HCT116 (cell line): ENCODE results near the gene AQP1. TPM values are rescaled to one million over a fixed set of nuclear protein-coding genes. Genes with fewer than 3 reads are reported as not detected.

ENCODE experiments used
- ATAC-seq: fragments of 200-7000 bp; cut with Tn5 transposase; 2 replicates; pipeline ENCODE4 v1.9.1; 2020; ENCODE audit warnings: mild to moderate bottlenecking, moderate library complexity
- BruUV-seq: library from RNA; stranded (reverse); fragments of 400-500 nt; replicated peaks from 2 replicates; lab custom pipeline; 2021; lab: Mats Ljungman, UMichigan
- CTCF ChIA-PET: fragments of 300-600 bp; sonication (Branson Sonifier 250); formaldehyde crosslinking; loops from one replicate; lab custom pipeline; 2021; ENCODE audit warnings: antibody characterized with exemption; lab: Charles Lee
- POLR2A ChIA-PET: fragments of 300-600, 350-600 bp; sonication (Branson Sonifier 250); formaldehyde crosslinking; loops from one replicate; lab custom pipeline; 2021; ENCODE audit warnings: antibody characterized with exemption; lab: Charles Lee
- RAD21 ChIA-PET, 2 experiments: fragments of 300-600 bp; sonication (Branson Sonifier 250); formaldehyde crosslinking; loops; one replicate each; lab custom pipeline; 2023; ENCODE audit warnings: low total read pairs in 2 of 2; ENCODE audit not compliant: uncharacterized antibody in 2 of 2, unreplicated experiment in 2 of 2, low non-redundant PET in 1 of 2; lab: Charles Lee
- DNase-seq: peaks from one replicate; pipeline ENCODE4 v3.0.0-alpha.2; 2010; ENCODE audit warnings: low read depth, low spot score
- H2AFZ ChIP-seq: fragments of 200-600 bp; shearing (Covaris generic), sonication (generic); 2 replicates; pipeline ENCODE4 v1.6.1; 2017; ENCODE audit warnings: low read depth, mixed run types, mixed read lengths, antibody characterized with exemption, low read length; ENCODE audit not compliant: poor library complexity, severe bottlenecking
- H3K27ac ChIP-seq: 2 replicates; pipeline ENCODE4 v1.5.1; 2012; ENCODE audit warnings: low read depth, low read length
- H3K27me3 ChIP-seq: fragments of 200-600 bp; sonication (generic); 2 replicates; pipeline ENCODE4 v1.6.1; 2016; ENCODE audit warnings: mixed run types, low read length, mixed read lengths; ENCODE audit not compliant: insufficient read depth
- H3K36me3 ChIP-seq, 2 experiments: fragments of 200-500 bp in 1 of 2; fragments of 200-600 bp in 1 of 2; sonication (Bioruptor generic) in 1 of 2; sonication (generic) in 1 of 2; 2 replicates each; pipeline versions ENCODE4 v1.5.1 to v1.6.1; 2014 to 2016; ENCODE audit warnings: low read length in 2 of 2, inconsistent platforms in 1 of 2, mixed read lengths in 1 of 2, mixed run types in 1 of 2; ENCODE audit not compliant: insufficient read depth in 2 of 2, control insufficient read depth in 1 of 2
- H3K4me1 ChIP-seq, 2 experiments: fragments of 200-600 bp in 1 of 2; sonication (generic) in 1 of 2; 2 replicates each; pipeline versions ENCODE4 v1.5.1 to v1.6.1; 2012 to 2017; ENCODE audit warnings: low read length in 2 of 2, inconsistent platforms in 1 of 2, mild to moderate bottlenecking in 1 of 2, mixed read lengths in 1 of 2, mixed run types in 1 of 2, moderate library complexity in 1 of 2; ENCODE audit not compliant: insufficient read depth in 2 of 2, control insufficient read depth in 1 of 2
- H3K4me2 ChIP-seq: fragments of 200-600 bp; sonication (generic); 2 replicates; pipeline ENCODE4 v1.6.1; 2017; ENCODE audit warnings: mixed run types, low read length, mixed read lengths
- H3K4me3 ChIP-seq, 2 experiments: fragments of 200-600 bp in 1 of 2; sonication (generic) in 1 of 2; replicated peaks in 1 of 2; 2 replicates each; pipeline ENCODE4 v1.5.1; 2011 to 2016; ENCODE audit warnings: low read length in 2 of 2, control low read depth in 1 of 2, low read depth in 1 of 2, mild to moderate bottlenecking in 1 of 2, mixed read lengths in 1 of 2, mixed run types in 1 of 2
- H3K79me2 ChIP-seq: fragments of 200-600 bp; sonication (generic); 2 replicates; pipeline ENCODE4 v1.6.1; 2017; ENCODE audit warnings: mild to moderate bottlenecking, mixed run types, low read length, moderate library complexity, mixed read lengths; ENCODE audit not compliant: insufficient read depth
- H3K9ac ChIP-seq: fragments of 200-600 bp; sonication (generic); 2 replicates; pipeline ENCODE4 v1.6.1; 2016; ENCODE audit warnings: low read length, mixed read lengths
- H3K9me2 ChIP-seq: fragments of 200-600 bp; sonication (generic), shearing (Covaris generic); 2 replicates; pipeline ENCODE4 v1.6.1; 2017; ENCODE audit warnings: mixed run types, mild to moderate bottlenecking, moderate library complexity; ENCODE audit not compliant: insufficient read depth
- H3K9me3 ChIP-seq, 2 experiments: fragments of 200-500 bp in 1 of 2; fragments of 200-600 bp in 1 of 2; sonication (Bioruptor generic) in 1 of 2; sonication (generic) in 1 of 2; 2 replicates each; pipeline ENCODE4 v1.6.1; 2014 to 2017; ENCODE audit warnings: low read length in 2 of 2, mixed read lengths in 2 of 2, inconsistent platforms in 1 of 2, low read depth in 1 of 2, mild to moderate bottlenecking in 1 of 2, mixed run types in 1 of 2, moderate library complexity in 1 of 2; ENCODE audit not compliant: control insufficient read depth in 1 of 2, insufficient read depth in 1 of 2
- H4K20me1 ChIP-seq: fragments of 200-600 bp; sonication (generic), shearing (Covaris generic); 2 replicates; pipeline ENCODE4 v1.6.1; 2017; ENCODE audit warnings: mixed run types, mild to moderate bottlenecking, moderate library complexity; ENCODE audit not compliant: insufficient read depth
- CBX3 ChIP-seq: IDR thresholded peaks from 2 replicates; pipeline ENCODE4 v1.6.1; 2012; ENCODE audit warnings: low read depth
- EZH2 ChIP-seq: fragments of 200-600 bp; sonication (generic); IDR thresholded peaks from 2 replicates; pipeline ENCODE4 v1.6.1; 2017; ENCODE audit warnings: antibody characterized with exemption, mixed run types
- EZH2phosphoT487 ChIP-seq: fragments of 200-600 bp; IDR thresholded peaks from 2 replicates; pipeline ENCODE4 v1.6.1; 2018; ENCODE audit warnings: antibody characterized with exemption, borderline replicate concordance
- FOSL1 ChIP-seq: IDR thresholded peaks from 2 replicates; pipeline ENCODE4 v1.6.1; 2012; ENCODE audit warnings: low read depth
- POLR2A ChIP-seq: IDR thresholded peaks from 2 replicates; pipeline ENCODE4 v1.7.0; 2011; ENCODE audit warnings: borderline replicate concordance; ENCODE audit not compliant: insufficient read depth, insufficient read length; ENCODE audit errors: extremely low read depth
- POLR2AphosphoS5 ChIP-seq: IDR thresholded peaks from 2 replicates; pipeline ENCODE4 v1.6.1; 2011; ENCODE audit warnings: mild to moderate bottlenecking, low read depth, low read length, moderate library complexity
- RAD21 ChIP-seq: IDR thresholded peaks from 2 replicates; pipeline ENCODE4 v1.6.1; 2012; ENCODE audit warnings: low read depth, mild to moderate bottlenecking
- SIN3A ChIP-seq: IDR thresholded peaks from 2 replicates; pipeline ENCODE4 v1.6.1; 2012; ENCODE audit warnings: low read depth
- TCF7L2 ChIP-seq: IDR thresholded peaks from 2 replicates; pipeline ENCODE4 v1.7.0; 2011; ENCODE audit warnings: borderline replicate concordance, inconsistent platforms; ENCODE audit not compliant: insufficient read depth, insufficient read length; ENCODE audit errors: extremely low read depth
- ZFX ChIP-seq: fragments of 450-650 bp; IDR thresholded peaks from 2 replicates; pipeline ENCODE4 v1.6.1; 2017
- ZNF274 ChIP-seq: fragments of 200-500 bp; sonication (Bioruptor generic); IDR thresholded peaks from 2 replicates; pipeline ENCODE4 v1.6.1; 2014; ENCODE audit warnings: mild to moderate bottlenecking, low read depth, low read length, inconsistent platforms
- intact Hi-C: fragments of 100-400 bp; cut with micrococcal nuclease; formaldehyde crosslinking; loops from 2 replicates; pipeline ENCODE4 v1.10.0; 2022
- total RNA-seq: library from RNA; stranded (reverse); gene quantifications from one replicate; pipeline ENCODE4 v1.2.1, GENCODE V29; 2021; ENCODE audit not compliant: unreplicated experiment
- TF ChIP-seq, protein P1 (sequence below): IDR thresholded peaks from 2 replicates; pipeline ENCODE4 v1.6.1; 2012
- TF ChIP-seq, protein P2 (sequence below), 3 experiments: fragments of 200-600 bp in 1 of 3; sonication (generic) in 1 of 3; IDR thresholded peaks in 2 of 3; conservative IDR thresholded peaks in 1 of 3; 2 replicates each; pipeline ENCODE4 v1.5.1; 2012 to 2017; ENCODE audit warnings: low read depth in 2 of 3, low read length in 2 of 3, antibody characterized with exemption in 1 of 3, borderline replicate concordance in 1 of 3, control low read depth in 1 of 3, mild to moderate bottlenecking in 1 of 3, mixed read lengths in 1 of 3, mixed run types in 1 of 3, moderate library complexity in 1 of 3; ENCODE audit not compliant: insufficient read depth in 1 of 3

Gene AQP1
- total RNA-seq, 1 experiment from 2014 or later: 2.0 TPM

GRCh38 chr7:30913821-30914515, 2.3 kb downstream of the AQP1 start:
- Histone ChIP-seq H3K36me3 (no peaks in the 10 kb centered on the region), H3K4me2 (peak overlapping the region; percentile 70), H3K9me2 (no peaks in the 10 kb centered on the region), H4K20me1 (no peaks in the 10 kb centered on the region), H3K9me3 (no peaks in the 10 kb centered on the region), H3K79me2 (no peaks in the 10 kb centered on the region), H2AFZ (no peak overlapping the region), H3K9ac (peak overlapping the region; percentile 7; the same call in 1 of the 2 replicates), H3K4me1 (peaks cover 10 to 21% of the 10 kb centered on the region in 2 experiments), H3K27me3 (no peaks in the 10 kb centered on the region), H3K27ac (no peak overlapping the region), H3K4me3 (no peak overlapping the region)
- TF ChIP-seq, protein P1, sequence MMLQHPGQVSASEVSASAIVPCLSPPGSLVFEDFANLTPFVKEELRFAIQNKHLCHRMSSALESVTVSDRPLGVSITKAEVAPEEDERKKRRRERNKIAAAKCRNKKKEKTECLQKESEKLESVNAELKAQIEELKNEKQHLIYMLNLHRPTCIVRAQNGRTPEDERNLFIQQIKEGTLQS: no peak
- TF ChIP-seq ZFX (no peak), TCF7L2 (no peak), EZH2phosphoT487 (no peak), EZH2 (no peak), ZNF274 (no peak), POLR2A (no peak), FOSL1 (no peak), POLR2AphosphoS5 (no peak), SIN3A (no peak), RAD21 (no peak), CBX3 (no peak)
- TF ChIP-seq, protein P2, sequence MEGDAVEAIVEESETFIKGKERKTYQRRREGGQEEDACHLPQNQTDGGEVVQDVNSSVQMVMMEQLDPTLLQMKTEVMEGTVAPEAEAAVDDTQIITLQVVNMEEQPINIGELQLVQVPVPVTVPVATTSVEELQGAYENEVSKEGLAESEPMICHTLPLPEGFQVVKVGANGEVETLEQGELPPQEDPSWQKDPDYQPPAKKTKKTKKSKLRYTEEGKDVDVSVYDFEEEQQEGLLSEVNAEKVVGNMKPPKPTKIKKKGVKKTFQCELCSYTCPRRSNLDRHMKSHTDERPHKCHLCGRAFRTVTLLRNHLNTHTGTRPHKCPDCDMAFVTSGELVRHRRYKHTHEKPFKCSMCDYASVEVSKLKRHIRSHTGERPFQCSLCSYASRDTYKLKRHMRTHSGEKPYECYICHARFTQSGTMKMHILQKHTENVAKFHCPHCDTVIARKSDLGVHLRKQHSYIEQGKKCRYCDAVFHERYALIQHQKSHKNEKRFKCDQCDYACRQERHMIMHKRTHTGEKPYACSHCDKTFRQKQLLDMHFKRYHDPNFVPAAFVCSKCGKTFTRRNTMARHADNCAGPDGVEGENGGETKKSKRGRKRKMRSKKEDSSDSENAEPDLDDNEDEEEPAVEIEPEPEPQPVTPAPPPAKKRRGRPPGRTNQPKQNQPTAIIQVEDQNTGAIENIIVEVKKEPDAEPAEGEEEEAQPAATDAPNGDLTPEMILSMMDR (IDR thresholded peaks at IDR 0.05 in 2 of 3, conservative IDR thresholded peaks at IDR 0.05 in 1 of 3; ENCODE audit: borderline replicate concordance in 1 of 3, insufficient read depth in 1 of 3, low read depth in 2 of 3, low read length in 2 of 3): no peak
- ATAC-seq: peak; percentile 20
- intact Hi-C loops: no loop called here
- ChIA-PET RAD21 (no interaction called here), POLR2A (no interaction called here), CTCF (no interaction called here)
- no TSS peak for BruUV-seq
- DNase-seq: no peak
